H1 (cell line): ENCODE data around the gene SAMD7. TPM values are rescaled to one million over a fixed set of nuclear protein-coding genes. Genes with fewer than 3 reads are reported as not detected.

Experiments
- CTCF ChIA-PET: fragments of 300-600 bp; sonication (Branson Sonifier 250); formaldehyde crosslinking; loops from one replicate; lab custom pipeline; 2021; ENCODE audit not compliant: partially characterized antibody; lab: Charles Lee
- POLR2A ChIA-PET: fragments of 300-600 bp; sonication (Branson Sonifier 250); formaldehyde crosslinking; loops from one replicate; lab custom pipeline; 2021; ENCODE audit warnings: inconsistent platforms; ENCODE audit not compliant: partially characterized antibody; lab: Charles Lee
- DNase-seq, 2 experiments: peaks; one replicate each; pipeline versions ENCODE4 v3.0.0 to v3.0.0-alpha.2; 2010 to 2022; ENCODE audit warnings: low spot score in 2 of 2, low read depth in 1 of 2, mixed read lengths in 1 of 2
- FAIRE-seq: peaks from 2 replicates; lab custom pipeline; 2011; peaks lifted over from hg19 to GRCh38; lab: Jason Lieb, UNC
- H2AFZ ChIP-seq: 2 replicates; pipeline ENCODE4 v1.8.1; 2012; ENCODE audit warnings: low read length, inconsistent platforms
- H2AK5ac ChIP-seq: 2 replicates; pipeline ENCODE4 v1.6.1; 2013; ENCODE audit warnings: low read depth, low read length
- H2BK120ac ChIP-seq: replicated peaks from 2 replicates; pipeline ENCODE3; 2013; ENCODE audit warnings: low read depth, low read length, inconsistent platforms
- H2BK12ac ChIP-seq: 2 replicates; pipeline ENCODE4 v1.6.1; 2013; ENCODE audit warnings: low read depth, low read length
- H2BK15ac ChIP-seq: 2 replicates; pipeline ENCODE4 v1.6.1; 2013; ENCODE audit warnings: low read length
- H2BK20ac ChIP-seq: 2 replicates; pipeline ENCODE4 v1.6.1; 2013; ENCODE audit warnings: low read length
- H2BK5ac ChIP-seq: 2 replicates; pipeline ENCODE4 v1.6.1; 2013; ENCODE audit warnings: low read depth, low read length
- H3K14ac ChIP-seq: 2 replicates; pipeline ENCODE4 v1.6.1; 2013; ENCODE audit warnings: inconsistent platforms; ENCODE audit not compliant: insufficient read length
- H3K18ac ChIP-seq: 2 replicates; pipeline ENCODE4 v1.6.1; 2013; ENCODE audit warnings: low read length; ENCODE audit errors: extremely low read depth
- H3K23ac ChIP-seq: 2 replicates; pipeline ENCODE4 v1.6.1; 2013; ENCODE audit warnings: inconsistent platforms; ENCODE audit not compliant: insufficient read length
- H3K23me2 ChIP-seq: 2 replicates; pipeline ENCODE4 v1.6.1; 2013; ENCODE audit warnings: low read depth, low read length
- H3K27ac ChIP-seq: 2 replicates; pipeline ENCODE4 v1.6.1; 2011; ENCODE audit warnings: low read depth, low read length, inconsistent platforms
- H3K27me3 ChIP-seq, 4 experiments: replicated peaks in 1 of 4; 1 replicate in 1 of 4; 2 replicates in 3 of 4; pipeline versions ENCODE4 v1.6.1 to v1.8.1; 2011 to 2013; ENCODE audit warnings: low read length in 3 of 4, mild to moderate bottlenecking in 3 of 4, inconsistent platforms in 2 of 4, mixed read lengths in 2 of 4, moderate library complexity in 1 of 4; ENCODE audit not compliant: control insufficient read depth in 3 of 4, insufficient read depth in 3 of 4; ENCODE audit errors: extremely low read depth in 1 of 4
- H3K36me3 ChIP-seq, 4 experiments: 2 replicates each; pipeline versions ENCODE4 v1.6.1 to v1.8.1; 2011 to 2013; ENCODE audit warnings: mild to moderate bottlenecking in 4 of 4, low read length in 3 of 4, moderate library complexity in 2 of 4, control low read depth in 1 of 4, inconsistent platforms in 1 of 4; ENCODE audit not compliant: insufficient read depth in 4 of 4, control insufficient read depth in 2 of 4
- H3K4ac ChIP-seq: replicated peaks from 2 replicates; pipeline ENCODE3; 2013; ENCODE audit warnings: low read length, low read depth, mixed read lengths, inconsistent platforms; ENCODE audit not compliant: insufficient read length
- H3K4me1 ChIP-seq, 4 experiments: replicated peaks in 1 of 4; 1 replicate in 1 of 4; 2 replicates in 3 of 4; pipeline versions ENCODE4 v1.6.1 to v1.8.1; 2011 to 2013; ENCODE audit warnings: low read length in 3 of 4, inconsistent platforms in 2 of 4, mixed read lengths in 1 of 4; ENCODE audit not compliant: insufficient read depth in 4 of 4, control insufficient read depth in 3 of 4
- H3K4me2 ChIP-seq, 2 experiments: 2 replicates each; pipeline versions ENCODE4 v1.6.1 to v1.8.1; 2011 to 2013; ENCODE audit warnings: low read depth in 2 of 2, low read length in 2 of 2, control low read depth in 1 of 2, inconsistent platforms in 1 of 2, mild to moderate bottlenecking in 1 of 2; ENCODE audit not compliant: insufficient read depth in 1 of 2
- H3K4me3 ChIP-seq, 4 experiments: fragments of 200-600, 300-600 bp in 1 of 4; sonication (generic), shearing (Covaris generic), sonication (Bioruptor Twin) in 1 of 4; 2 replicates each; pipeline versions ENCODE4 v1.5.1 to v1.8.1; 2011 to 2016; ENCODE audit warnings: low read length in 4 of 4, low read depth in 3 of 4, control low read depth in 2 of 4, inconsistent platforms in 2 of 4, mild to moderate bottlenecking in 2 of 4, mixed read lengths in 1 of 4, moderate library complexity in 1 of 4; ENCODE audit not compliant: insufficient read depth in 2 of 4; ENCODE audit errors: extremely low read depth in 1 of 4
- H3K56ac ChIP-seq: replicated peaks from 2 replicates; pipeline ENCODE3; 2013; ENCODE audit warnings: low read depth, mild to moderate bottlenecking, mixed read lengths, low read length, inconsistent platforms; ENCODE audit not compliant: insufficient read length
- H3K79me1 ChIP-seq: 2 replicates; pipeline ENCODE4 v1.6.1; 2013; ENCODE audit warnings: low read depth, low read length, control low read depth
- H3K79me2 ChIP-seq, 2 experiments: 2 replicates each; pipeline versions ENCODE4 v1.6.1 to v1.8.1; 2012 to 2013; ENCODE audit warnings: low read length in 2 of 2, mild to moderate bottlenecking in 2 of 2, inconsistent platforms in 1 of 2; ENCODE audit not compliant: insufficient read depth in 2 of 2, control insufficient read depth in 1 of 2
- H3K9ac ChIP-seq, 4 experiments: replicated peaks in 1 of 4; 1 replicate in 1 of 4; 2 replicates in 3 of 4; pipeline versions ENCODE4 v1.6.1 to v1.8.1; 2011 to 2013; ENCODE audit warnings: low read depth in 3 of 4, low read length in 3 of 4, control low read depth in 2 of 4, mild to moderate bottlenecking in 2 of 4, moderate library complexity in 2 of 4, inconsistent platforms in 1 of 4; ENCODE audit errors: extremely low read depth in 1 of 4
- H3K9me3 ChIP-seq, 2 experiments: 2 replicates each; pipeline versions ENCODE4 v1.6.1 to v1.8.1; 2012 to 2013; ENCODE audit warnings: mild to moderate bottlenecking in 2 of 2, moderate library complexity in 2 of 2, control low read depth in 1 of 2, inconsistent platforms in 1 of 2, low read depth in 1 of 2, low read length in 1 of 2, mixed read lengths in 1 of 2; ENCODE audit not compliant: insufficient read depth in 2 of 2
- H4K20me1 ChIP-seq, 2 experiments: replicated peaks in 1 of 2; 2 replicates each; pipeline versions ENCODE3 to v1.8.1; 2011 to 2013; ENCODE audit warnings: inconsistent platforms in 2 of 2, low read length in 2 of 2, mild to moderate bottlenecking in 1 of 2; ENCODE audit not compliant: insufficient read depth in 2 of 2, control insufficient read depth in 1 of 2
- H4K5ac ChIP-seq: 2 replicates; pipeline ENCODE4 v1.6.1; 2013; ENCODE audit warnings: low read length, low read depth, mixed read lengths, inconsistent platforms; ENCODE audit not compliant: insufficient read length
- H4K8ac ChIP-seq: 2 replicates; pipeline ENCODE4 v1.8.0; 2013; ENCODE audit warnings: mild to moderate bottlenecking, moderate library complexity, low read length, inconsistent platforms; ENCODE audit not compliant: insufficient read depth; ENCODE audit errors: extremely low read depth
- H4K91ac ChIP-seq: replicated peaks from 2 replicates; pipeline ENCODE3; 2013; ENCODE audit warnings: low read length, mixed read lengths, inconsistent platforms; ENCODE audit not compliant: insufficient read length
- CHD1 ChIP-seq: IDR thresholded peaks from 2 replicates; pipeline ENCODE4 v1.6.1; 2012; ENCODE audit warnings: low read depth, low read length, improper control_type of control experiment
- CHD2 ChIP-seq: IDR thresholded peaks from 2 replicates; pipeline ENCODE4 v1.6.1; 2012; ENCODE audit warnings: low read length, improper control_type of control experiment
- KDM4A ChIP-seq: IDR thresholded peaks from one replicate; pipeline ENCODE4 v1.7.1; 2012; ENCODE audit warnings: low read depth, mild to moderate bottlenecking, moderate library complexity, low read length, inconsistent platforms; ENCODE audit not compliant: severe bottlenecking
- POU5F1 ChIP-seq: IDR thresholded peaks from 2 replicates; pipeline ENCODE4 v1.6.1; 2011; ENCODE audit warnings: low read depth, mild to moderate bottlenecking, low read length, moderate library complexity
- SP4 ChIP-seq: IDR thresholded peaks from 2 replicates; pipeline ENCODE4 v1.6.1; 2012; ENCODE audit warnings: low read length, inconsistent platforms
- TAF1 ChIP-seq: IDR thresholded peaks from 2 replicates; pipeline ENCODE4 v1.6.1; 2011; ENCODE audit warnings: mild to moderate bottlenecking, low read depth, low read length
- TEAD4 ChIP-seq: IDR thresholded peaks from 2 replicates; pipeline ENCODE4 v1.6.1; 2012; ENCODE audit warnings: low read depth, low read length, inconsistent platforms, mixed read lengths
- ZNF274 ChIP-seq: IDR thresholded peaks from 2 replicates; pipeline ENCODE4 v1.7.0; 2012; ENCODE audit warnings: low read length, borderline replicate concordance; ENCODE audit errors: extremely low read depth
- WGBS, 2 experiments: shearing (Covaris generic) in 1 of 2; methylation state at CpG; one replicate each; pipeline versions ENCODE4 v1.1.6 to v1.1.7; 2013 to 2015; ENCODE audit warnings: low lambda C conversion rate in 2 of 2, mixed read lengths in 2 of 2, inconsistent platforms in 1 of 2, low coverage in 1 of 2, missing lambda C conversion rate in 1 of 2; ENCODE audit not compliant: insufficient replicate concordance in 2 of 2, insufficient coverage in 1 of 2, insufficient read length in 1 of 2; ENCODE audit errors: extremely low coverage in 1 of 2, missing lambda C conversion rate in 1 of 2; 5-methylcytosine and 5-hydroxymethylcytosine counted together
- polyA plus RNA-seq, 7 experiments: library from polyadenylated mRNA; depleted of rRNA in 3 of 7; stranded (reverse) in 5 of 7; unstranded in 2 of 7; fragments of >200 nt in 5 of 7; fragments of 200-250 nt in 2 of 7; gene quantifications; 1 replicate in 5 of 7; 2 replicates in 1 of 7; 4 replicates in 1 of 7; pipeline versions ENCODE4 v1.2.1 to v1.2.3, GENCODE V29; 2011 to 2013; ENCODE audit warnings: missing spikeins in 2 of 7, mixed read lengths in 2 of 7
- total RNA-seq: library from RNA; stranded (reverse); fragmentation: NEBNext Ultra II Directional; extraction: Animal tissue kit (Norgen Biotek cat#: 25700); gene quantifications from 2 replicates; pipeline ENCODE4 v1.2.1, GENCODE V29; 2021

Gene SAMD7
- total and polyA plus RNA-seq, 2 of the 8 experiments (the other 6 are each of a cell fraction or from before 2014, with no cell fraction given): not detected

DNA sequence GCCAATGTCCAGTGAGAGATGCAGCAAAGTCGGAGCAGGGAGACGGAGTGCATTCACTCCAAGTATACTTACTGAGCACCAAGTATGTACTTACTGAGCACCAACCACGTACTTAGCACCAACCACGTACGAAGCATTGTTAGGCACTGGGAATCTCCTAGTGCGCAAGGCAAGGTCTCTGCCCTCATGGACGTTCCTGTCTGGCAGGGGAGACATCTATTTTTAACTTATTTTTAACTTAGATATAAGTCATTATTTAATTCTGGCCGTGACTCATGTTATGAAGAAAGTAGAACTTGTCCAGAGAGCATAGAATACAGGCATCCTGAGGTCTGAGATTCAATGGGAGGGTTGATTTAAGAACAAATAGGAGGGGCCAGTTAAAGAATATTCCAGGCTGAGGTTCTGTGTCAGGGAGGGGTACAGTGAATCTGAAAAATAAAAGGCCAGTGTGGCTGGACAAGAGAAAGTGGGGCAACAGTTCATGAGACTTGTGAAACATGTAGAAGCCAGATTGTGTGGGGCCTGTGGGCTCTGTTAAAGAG, 32.3 kb upstream of the SAMD7 start:
- H4K5ac ChIP-seq: no peak overlapping the region
- H3K23me2 ChIP-seq: no peaks in the 10 kb centered on the region
- H3K56ac ChIP-seq: no peak overlapping the region
- H3K9ac ChIP-seq: no peak overlapping the region
- no peak overlapping the region for H2BK20ac ChIP-seq
- no peak overlapping the region for H3K4ac ChIP-seq
- H3K18ac ChIP-seq: no peak overlapping the region
- no peaks in the 10 kb centered on the region for H3K4me1 ChIP-seq
- H3K14ac ChIP-seq: no peak overlapping the region
- no peak overlapping the region for H3K27ac ChIP-seq
- POLR2A ChIA-PET: no interaction called here
- no peaks in the 10 kb centered on the region for H3K27me3 ChIP-seq
- FAIRE-seq (no peak), DNase-seq (no peak)
- no peaks in the 10 kb centered on the region for H3K9me3 ChIP-seq
- H3K36me3 ChIP-seq: no peaks in the 10 kb centered on the region
- no peak overlapping the region for H4K8ac ChIP-seq
- H3K79me1 ChIP-seq: no peaks in the 10 kb centered on the region
- CTCF ChIA-PET: no interaction called here
- H2BK12ac ChIP-seq: no peak overlapping the region
- no peaks in the 10 kb centered on the region for H3K79me2 ChIP-seq
- H2AFZ ChIP-seq: no peak overlapping the region; the same call in 1 of the 2 replicates
- no peak overlapping the region for H2BK5ac ChIP-seq
- no peak overlapping the region for H4K91ac ChIP-seq
- no peak overlapping the region for H3K23ac ChIP-seq
- no peak overlapping the region for H2BK120ac ChIP-seq
- no peak overlapping the region for H2BK15ac ChIP-seq
- no peak for TF ChIP-seq TEAD4
- TF ChIP-seq CHD2: no peak
- TF ChIP-seq POU5F1: no peak
- no peak for TF ChIP-seq TAF1
- no peak for TF ChIP-seq ZNF274
- no peak for TF ChIP-seq KDM4A
- no peak for TF ChIP-seq SP4
- no peak for TF ChIP-seq CHD1
- H3K4me2 ChIP-seq: no peak overlapping the region
- 89% methylated on average over 8 of the region's 8 CpGs; no CpG with 5 or more reads in 1 of the 2 experiments for WGBS, 2 experiments
- no peak overlapping the region for H2AK5ac ChIP-seq
- H4K20me1 ChIP-seq: no peaks in the 10 kb centered on the region
- H3K4me3 ChIP-seq: no peak overlapping the region
